ENCODE data around the gene ZBTB45. TPM values are rescaled to one million over a fixed set of nuclear protein-coding genes. Genes with fewer than 3 reads are reported as not detected.
A peak's percentile ranks its signal among the peaks of the same experiment; 100 is the strongest.

Gene ZBTB45
- total RNA-seq, 4 donors from 2014 or later = 0.88 to 17.8 (median 3.8) TPM

DNA sequence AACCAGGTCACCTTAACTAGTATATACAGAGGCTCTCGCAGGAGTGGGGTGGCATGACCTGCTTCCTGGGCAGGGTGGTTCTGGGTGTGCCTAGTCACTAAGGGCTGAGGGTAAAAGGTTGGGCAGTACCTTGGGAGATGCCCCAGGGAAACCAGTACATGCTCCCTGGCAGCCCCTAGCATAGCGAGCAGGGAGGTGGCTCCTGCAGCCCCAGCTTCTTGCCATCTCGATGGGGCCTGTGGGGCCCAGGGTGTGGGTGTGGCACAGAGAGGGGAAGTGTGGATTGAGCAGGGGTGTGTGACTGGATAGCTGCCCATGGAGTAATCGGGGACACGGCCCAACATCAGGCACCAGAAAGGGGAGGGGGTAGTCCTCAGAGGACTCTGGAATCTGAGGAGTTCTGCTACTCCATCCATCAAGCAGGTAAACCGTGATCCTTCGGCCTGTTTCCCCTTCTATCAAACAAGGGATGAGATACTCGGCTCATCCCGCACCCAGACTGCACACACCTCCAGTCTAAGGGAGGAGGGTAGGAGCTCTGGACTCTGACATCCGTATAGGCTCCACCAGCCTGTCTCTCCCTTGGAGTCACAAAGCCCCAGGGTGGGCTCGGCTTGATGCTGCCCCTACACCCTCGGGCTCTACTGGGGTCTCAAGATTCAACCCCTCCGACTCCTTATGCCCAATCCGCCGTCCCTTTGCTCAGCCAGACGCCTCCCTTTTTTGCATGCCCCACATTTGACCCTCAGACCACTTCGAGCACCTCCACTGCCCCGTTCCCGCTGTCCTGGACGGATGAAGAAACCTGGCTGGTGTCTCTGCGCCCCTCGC is 1.1 kb downstream of the ZBTB45 start:
- peak overlapping the region; percentile 88 to 89 for H3K4me3 ChIP-seq
- H3K27ac ChIP-seq = peak overlapping the region; percentile 89 to 96
- no peaks in the 10 kb centered on the region for H3K36me3 ChIP-seq
- H3K4me1 ChIP-seq = peaks cover 0 to 12% of the 10 kb centered on the region in 2 donors
- intact Hi-C loops (cut with DNase I; ENCODE audit: low total_unique reads) = no loop called here
- no peak for DNase-seq
- no peak for TF ChIP-seq POLR2A (IDR thresholded peaks at IDR 0.05)
- TF ChIP-seq, protein P1, sequence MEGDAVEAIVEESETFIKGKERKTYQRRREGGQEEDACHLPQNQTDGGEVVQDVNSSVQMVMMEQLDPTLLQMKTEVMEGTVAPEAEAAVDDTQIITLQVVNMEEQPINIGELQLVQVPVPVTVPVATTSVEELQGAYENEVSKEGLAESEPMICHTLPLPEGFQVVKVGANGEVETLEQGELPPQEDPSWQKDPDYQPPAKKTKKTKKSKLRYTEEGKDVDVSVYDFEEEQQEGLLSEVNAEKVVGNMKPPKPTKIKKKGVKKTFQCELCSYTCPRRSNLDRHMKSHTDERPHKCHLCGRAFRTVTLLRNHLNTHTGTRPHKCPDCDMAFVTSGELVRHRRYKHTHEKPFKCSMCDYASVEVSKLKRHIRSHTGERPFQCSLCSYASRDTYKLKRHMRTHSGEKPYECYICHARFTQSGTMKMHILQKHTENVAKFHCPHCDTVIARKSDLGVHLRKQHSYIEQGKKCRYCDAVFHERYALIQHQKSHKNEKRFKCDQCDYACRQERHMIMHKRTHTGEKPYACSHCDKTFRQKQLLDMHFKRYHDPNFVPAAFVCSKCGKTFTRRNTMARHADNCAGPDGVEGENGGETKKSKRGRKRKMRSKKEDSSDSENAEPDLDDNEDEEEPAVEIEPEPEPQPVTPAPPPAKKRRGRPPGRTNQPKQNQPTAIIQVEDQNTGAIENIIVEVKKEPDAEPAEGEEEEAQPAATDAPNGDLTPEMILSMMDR (IDR thresholded peaks at IDR 0.05) = no peak
- no peaks in the 10 kb centered on the region for H3K9me3 ChIP-seq
- H3K27me3 ChIP-seq = no peaks in the 10 kb centered on the region

DNA sequence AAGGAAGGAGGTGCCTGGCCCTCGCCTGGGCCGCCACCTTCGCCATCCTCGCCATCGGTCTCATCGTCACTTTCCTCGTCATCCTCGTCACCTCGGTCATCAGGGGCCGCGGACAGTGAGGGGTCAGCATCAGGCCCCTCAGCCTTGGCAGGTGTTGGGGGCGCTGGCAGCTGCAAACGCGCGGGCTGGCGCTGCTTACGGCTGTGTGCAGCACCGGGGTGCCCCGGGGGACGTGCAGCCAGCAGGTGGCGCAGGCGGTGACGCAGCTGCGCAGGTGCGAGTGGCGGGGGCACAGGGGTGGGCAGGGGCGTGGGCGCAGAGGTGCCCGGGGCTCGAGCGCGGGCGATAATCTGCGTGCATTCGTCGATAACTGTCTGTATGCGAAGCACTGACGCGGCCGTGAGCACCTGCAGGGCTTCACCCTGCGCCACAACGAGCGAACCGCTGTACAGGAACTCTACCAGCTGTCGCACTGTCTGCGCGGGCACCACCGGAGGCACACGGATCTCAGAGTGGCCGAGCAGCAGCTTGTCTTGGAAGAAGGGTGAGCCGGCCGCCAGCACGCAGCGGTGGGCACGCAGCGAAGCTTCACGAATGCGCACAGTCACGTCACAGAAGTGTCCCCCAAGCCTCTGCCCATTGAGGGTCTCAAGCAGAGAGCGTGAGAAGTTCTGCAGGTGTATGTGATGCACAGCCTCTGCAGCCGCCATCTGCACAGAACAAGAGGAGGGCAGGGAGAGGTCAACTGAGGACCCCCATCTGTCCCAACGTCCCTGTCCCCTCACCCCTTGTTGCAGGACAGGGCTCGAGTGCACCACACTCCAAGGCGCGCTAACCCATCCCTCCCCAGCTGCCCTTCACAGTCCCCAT is 2.4 kb downstream of the ZBTB45 start:
- intact Hi-C loops (cut with DNase I; ENCODE audit: low total_unique reads) = no loop called here
- no peaks in the 10 kb centered on the region for H3K36me3 ChIP-seq
- no peaks in the 10 kb centered on the region for H3K27me3 ChIP-seq
- no peak overlapping the region for H3K4me3 ChIP-seq
- no peak for DNase-seq
- TF ChIP-seq POLR2A (IDR thresholded peaks at IDR 0.05) = no peak
- TF ChIP-seq, protein P1 (IDR thresholded peaks at IDR 0.05) = no peak
- H3K4me1 ChIP-seq = peaks cover 0 to 12% of the 10 kb centered on the region in 2 donors
- H3K27ac ChIP-seq = no peak overlapping the region
- H3K9me3 ChIP-seq = no peaks in the 10 kb centered on the region

DNA sequence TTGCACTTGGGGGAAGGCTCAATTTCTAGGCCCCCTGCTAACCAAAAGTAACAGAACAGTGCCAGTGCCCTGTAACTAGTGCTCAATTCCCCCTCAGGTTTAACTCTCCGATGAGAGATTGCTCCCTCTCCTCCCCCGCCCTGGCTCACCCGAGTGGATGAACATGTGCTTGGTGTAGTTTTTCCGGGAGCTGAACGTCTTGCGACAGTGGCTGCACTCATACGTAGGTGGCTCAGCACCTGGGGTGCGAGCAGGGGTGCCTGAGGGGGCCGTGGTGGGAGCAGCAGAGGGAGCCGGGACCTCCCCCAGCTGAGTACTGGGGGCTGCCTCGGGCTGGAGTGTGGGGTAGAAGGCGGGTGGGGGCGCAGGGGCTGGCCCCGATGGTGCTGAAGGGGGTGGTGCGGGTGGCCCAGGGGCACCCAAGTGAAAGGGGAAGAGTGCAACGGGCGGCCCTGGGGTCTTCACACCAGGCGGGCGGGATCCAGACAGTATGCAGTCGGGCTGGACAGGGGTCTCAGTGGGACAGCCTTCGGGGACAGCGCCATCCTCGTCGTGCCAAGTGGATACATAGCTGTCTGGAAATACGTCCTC is 3.3 kb downstream of the ZBTB45 start:
- no peaks in the 10 kb centered on the region for H3K27me3 ChIP-seq
- H3K9me3 ChIP-seq = no peaks in the 10 kb centered on the region
- H3K4me1 ChIP-seq = peaks cover 0 to 12% of the 10 kb centered on the region in 2 donors
- TF ChIP-seq, protein P1 (IDR thresholded peaks at IDR 0.05) = no peak
- TF ChIP-seq POLR2A (IDR thresholded peaks at IDR 0.05) = no peak
- H3K4me3 ChIP-seq = no peak overlapping the region
- no peak overlapping the region for H3K27ac ChIP-seq
- no peaks in the 10 kb centered on the region for H3K36me3 ChIP-seq
- intact Hi-C loops (cut with DNase I; ENCODE audit: low total_unique reads) = no loop called here
- no peak for DNase-seq

DNA sequence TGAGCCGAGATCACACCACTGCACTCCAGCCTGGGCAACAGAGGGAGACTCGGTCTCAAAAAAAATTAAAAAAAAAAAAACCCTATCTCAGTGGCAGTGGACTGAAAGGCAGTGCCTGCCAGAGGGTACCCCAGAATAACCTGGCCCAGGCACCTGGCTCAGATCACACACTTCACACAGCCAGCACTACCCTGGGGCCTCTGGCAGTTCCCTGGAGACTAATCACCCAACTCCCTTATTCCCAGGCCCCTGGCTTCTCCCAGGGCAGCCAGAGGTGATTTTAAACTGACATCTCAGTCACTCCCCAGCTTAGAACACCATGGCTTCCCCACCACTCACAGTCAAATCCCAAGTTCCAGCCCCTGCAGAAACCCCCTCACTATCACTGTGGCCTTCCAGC is 4.4 kb downstream of the ZBTB45 start:
- TF ChIP-seq, protein P1 (IDR thresholded peaks at IDR 0.05) = no peak
- no peak for TF ChIP-seq POLR2A (IDR thresholded peaks at IDR 0.05)
- Histone ChIP-seq H3K27me3 (no peaks in the 10 kb centered on the region), H3K9me3 (no peaks in the 10 kb centered on the region)

More for the DNA sequence above, 4.4 kb downstream of the ZBTB45 start:
- no peak overlapping the region for H3K4me3 ChIP-seq
- DNase-seq = no peak
- H3K36me3 ChIP-seq = no peaks in the 10 kb centered on the region
- H3K4me1 ChIP-seq = peaks cover 0 to 12% of the 10 kb centered on the region in 2 donors
- no peak overlapping the region for H3K27ac ChIP-seq
- intact Hi-C loops (cut with DNase I; ENCODE audit: low total_unique reads) = no loop called here

All from uterus (tissue), 4 donors.